ENCODE results near the gene TMEM245.

TMEM245 gene

GRCh38 chr9:109119439-109120203, at the start of gene TMEM245:
TSS of gene TMEM245 (minus strand) at chr9:109119947. CDS start at chr9:109119913, 34 bp downstream.
- peak; percentile 93 for DNase-seq

- no peak for DNase-seq
Measured at GRCh38 chr9:109168170-109168569, 48.4 kb upstream of the TMEM245 start.

- DNase-seq: no peak
Measured at GRCh38 chr9:109167716-109168115, 48.0 kb upstream of the TMEM245 start.

- peak; percentile 26 for DNase-seq
Measured at GRCh38 chr9:109166771-109167601, 47.2 kb upstream of the TMEM245 start, which contains the start of gene FRRS1L. TSS of gene FRRS1L (minus strand) at chr9:109167249. CDS start at chr9:109167138, 111 bp downstream.

- DNase-seq: no peak
Measured at GRCh38 chr9:109166171-109166770, 46.5 kb upstream of the TMEM245 start.

- no peak for DNase-seq
Measured at GRCh38 chr9:109164042-109164441, 44.3 kb upstream of the TMEM245 start.

- DNase-seq: no peak
Measured at GRCh38 chr9:109163194-109163593, 43.4 kb upstream of the TMEM245 start.

- no peak for DNase-seq
Measured at GRCh38 chr9:109162677-109163076, 42.9 kb upstream of the TMEM245 start.

- no peak for DNase-seq
Measured at GRCh38 chr9:109161471-109161870, 41.7 kb upstream of the TMEM245 start.

- DNase-seq: no peak
Measured at GRCh38 chr9:109159583-109159982, 39.8 kb upstream of the TMEM245 start.

- no peak for DNase-seq
Measured at GRCh38 chr9:109158651-109159050, 38.9 kb upstream of the TMEM245 start.

- no peak for DNase-seq
Measured at GRCh38 chr9:109156708-109157107, 37.0 kb upstream of the TMEM245 start.

- DNase-seq: no peak
Measured at GRCh38 chr9:109150925-109151545, 31.3 kb upstream of the TMEM245 start.

- DNase-seq: no peak
Measured at GRCh38 chr9:109149722-109150121, 30.0 kb upstream of the TMEM245 start.

- no peak for DNase-seq
Measured at GRCh38 chr9:109149089-109149488, 29.3 kb upstream of the TMEM245 start.

GRCh38 chr9:109145051-109145450, 25.3 kb upstream of the TMEM245 start:
- DNase-seq: no peak

- DNase-seq: no peak
Measured at GRCh38 chr9:109143881-109144562, 24.3 kb upstream of the TMEM245 start.

GRCh38 chr9:109141375-109141774, 21.6 kb upstream of the TMEM245 start:
- DNase-seq: no peak

GRCh38 chr9:109139851-109140250, 20.1 kb upstream of the TMEM245 start:
- no peak for DNase-seq

GRCh38 chr9:109138421-109138820, 18.7 kb upstream of the TMEM245 start:
- DNase-seq: no peak

GRCh38 chr9:109134167-109134578, 14.4 kb upstream of the TMEM245 start:
- no peak for DNase-seq

GRCh38 chr9:109133533-109133932, 13.8 kb upstream of the TMEM245 start:
- DNase-seq: no peak
